Stimulated activated CD8-positive, alpha-beta memory T cell treated with anti-CD3 and anti-CD28 coated beads, Interleukin-4, amount 100 ng/mL, for 4 hours (primary cell): ENCODE measurements around the gene BDP1.
"Not testable (repeated sequence)": the region's sequence is repeated elsewhere in the genome, so short reads cannot be mapped to it uniquely, and the experiment has no call there.

ENCODE experiments used
- DNase-seq, 2 donors: peaks; one replicate each; pipeline ENCODE4 v3.0.0-alpha.2; 2020; ENCODE audit warnings: low read depth in 2 of 2, low spot score in 1 of 2

BDP1 gene

DNA sequence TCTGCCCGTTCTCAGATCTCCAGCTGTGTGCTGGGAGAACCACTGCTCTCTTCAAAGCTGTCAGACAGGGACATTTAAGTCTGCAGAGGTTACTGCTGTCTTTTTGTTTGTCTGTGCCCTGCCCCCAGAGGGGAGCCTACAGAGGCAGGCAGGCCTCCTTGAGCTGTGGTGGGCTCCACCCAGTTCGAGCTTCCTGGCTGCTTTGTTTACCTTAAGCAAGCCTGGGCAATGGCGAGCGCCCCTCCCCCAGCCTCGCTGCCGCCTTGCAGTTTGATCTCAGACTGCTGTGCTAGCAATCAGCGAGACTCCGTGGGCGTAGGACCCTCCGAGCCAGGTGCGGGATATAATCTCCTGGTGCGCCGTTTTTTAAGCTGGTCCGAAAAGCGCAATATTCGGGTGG lies 154.5 kb downstream of the BDP1 start:
- DNase-seq: not testable (repeated sequence)

DNA sequence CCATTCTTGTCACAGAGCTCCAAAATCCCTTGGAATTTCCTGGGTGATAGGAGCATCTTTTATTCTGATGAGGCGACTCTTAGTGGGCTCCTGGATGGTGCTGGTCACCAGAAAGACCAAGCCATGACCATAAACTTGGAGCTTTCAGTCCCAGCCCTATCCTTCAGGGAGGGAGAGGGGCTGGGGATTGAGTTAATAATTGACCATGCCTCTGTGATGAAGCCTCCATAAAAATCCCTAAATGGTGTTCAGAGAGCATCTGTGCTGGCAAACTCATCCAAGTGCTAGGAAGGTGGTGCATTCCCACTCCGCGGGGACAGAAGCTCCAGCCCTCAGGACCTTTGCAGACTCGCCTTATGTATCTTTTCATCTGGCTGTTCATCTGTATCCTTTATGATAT lies 160.4 kb downstream of the BDP1 start:
- DNase-seq: no peak
